ENCODE results near the gene USP2.

Gene USP2

DNA sequence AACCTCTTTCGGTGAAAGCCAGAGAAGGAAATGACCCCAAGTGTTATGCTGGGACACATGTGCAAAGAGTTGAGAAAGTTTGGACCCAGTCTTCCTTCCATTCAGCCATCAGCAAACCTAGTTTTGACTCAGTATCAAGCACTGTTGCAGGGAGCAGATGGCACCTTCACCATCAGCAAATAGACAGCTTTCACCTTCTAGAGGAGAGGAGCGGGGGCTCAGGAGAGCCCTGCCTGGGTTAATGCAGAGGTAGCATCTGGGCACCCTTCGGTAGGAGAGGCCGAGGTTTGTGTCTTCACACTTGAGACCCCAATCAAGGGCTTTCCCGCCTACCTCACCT is 18.8 kb downstream of the USP2 start:
- no peak for DNase-seq

DNA sequence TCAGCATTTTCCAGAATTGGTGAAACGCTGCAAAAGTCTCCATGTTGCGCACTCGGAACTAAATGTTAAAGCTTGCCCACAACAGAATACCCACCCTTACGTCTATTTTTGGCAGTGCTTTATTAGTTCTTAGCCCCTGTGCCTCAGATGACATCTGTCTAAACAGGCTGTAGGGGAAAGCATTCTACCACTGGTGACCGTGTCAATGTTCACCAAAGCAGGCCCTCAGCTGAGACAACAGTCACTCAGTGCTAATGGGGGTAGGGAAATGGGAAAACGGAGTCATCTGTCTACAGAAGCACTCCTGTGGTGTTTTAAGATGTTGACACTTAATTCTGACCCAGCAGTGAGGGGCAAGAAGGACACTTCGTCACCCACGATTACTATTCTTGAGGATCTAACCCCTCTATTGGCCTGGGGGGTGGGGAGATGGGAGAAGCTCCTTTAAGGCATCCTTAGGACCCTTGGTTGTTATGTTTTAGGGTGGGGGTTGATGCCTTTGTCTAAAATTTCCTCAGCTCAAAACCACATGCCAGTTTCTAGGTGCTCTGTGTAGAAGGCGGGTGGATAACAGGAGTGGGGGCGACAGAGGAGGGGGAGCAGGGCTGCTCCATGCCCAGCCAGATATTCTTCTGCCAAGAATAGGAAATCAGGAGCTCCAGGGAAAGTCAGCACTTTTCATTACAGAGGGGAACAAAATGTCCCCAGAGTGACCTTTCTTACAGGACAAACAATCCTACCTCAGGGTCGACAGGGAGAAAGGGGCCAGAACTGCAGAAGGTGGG is 19.4 kb downstream of the USP2 start:
- DNase-seq = no peak

GRCh38 chr11:119361056-119361787 is 20.3 kb downstream of the USP2 start:
- DNase-seq = peak; percentile 41

DNA sequence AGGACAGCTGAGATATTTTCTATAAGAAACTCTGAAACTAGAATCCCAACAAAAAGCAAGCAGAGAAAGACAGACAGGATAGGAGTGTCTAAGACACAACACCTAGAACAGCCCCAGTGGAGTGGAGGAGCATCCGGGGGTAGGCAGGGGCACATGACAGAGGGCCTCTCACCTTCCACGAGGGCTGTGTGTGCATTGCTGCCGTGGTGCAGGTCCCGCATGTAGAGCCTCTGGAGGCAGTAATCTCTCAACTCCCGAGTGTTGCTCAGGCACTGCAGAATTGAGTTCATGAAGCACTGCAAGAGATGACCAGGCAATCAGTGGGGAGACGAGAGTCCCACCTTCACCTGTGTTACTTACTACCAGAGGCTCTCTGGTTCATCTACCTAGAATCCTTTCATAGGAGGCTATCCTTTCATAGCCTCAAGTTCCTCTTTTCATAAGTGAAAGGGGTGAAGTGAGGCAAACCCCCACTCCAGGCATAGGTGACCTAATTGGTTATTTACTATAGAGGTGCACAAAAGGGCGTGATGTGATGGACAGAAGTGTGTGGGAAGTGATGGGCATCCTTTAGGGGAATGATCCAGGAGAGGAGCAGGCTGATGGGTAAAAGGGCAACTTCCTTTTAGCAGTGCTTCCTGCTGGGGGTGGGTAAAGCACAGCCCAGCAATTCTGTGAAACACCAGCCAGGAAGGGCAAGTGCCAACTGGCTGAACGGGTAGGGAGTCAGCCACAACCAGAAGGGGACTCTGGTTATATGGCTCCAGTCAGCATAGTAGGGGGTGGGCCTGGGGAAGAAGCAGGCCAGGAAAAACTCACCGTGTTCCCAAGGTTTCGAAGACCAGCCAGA is 21.9 kb downstream of the USP2 start:
- DNase-seq = no peak

- no peak for DNase-seq
These were observed 24.4 kb downstream of the USP2 start for GRCh38 chr11:119357074-119357473.

DNA sequence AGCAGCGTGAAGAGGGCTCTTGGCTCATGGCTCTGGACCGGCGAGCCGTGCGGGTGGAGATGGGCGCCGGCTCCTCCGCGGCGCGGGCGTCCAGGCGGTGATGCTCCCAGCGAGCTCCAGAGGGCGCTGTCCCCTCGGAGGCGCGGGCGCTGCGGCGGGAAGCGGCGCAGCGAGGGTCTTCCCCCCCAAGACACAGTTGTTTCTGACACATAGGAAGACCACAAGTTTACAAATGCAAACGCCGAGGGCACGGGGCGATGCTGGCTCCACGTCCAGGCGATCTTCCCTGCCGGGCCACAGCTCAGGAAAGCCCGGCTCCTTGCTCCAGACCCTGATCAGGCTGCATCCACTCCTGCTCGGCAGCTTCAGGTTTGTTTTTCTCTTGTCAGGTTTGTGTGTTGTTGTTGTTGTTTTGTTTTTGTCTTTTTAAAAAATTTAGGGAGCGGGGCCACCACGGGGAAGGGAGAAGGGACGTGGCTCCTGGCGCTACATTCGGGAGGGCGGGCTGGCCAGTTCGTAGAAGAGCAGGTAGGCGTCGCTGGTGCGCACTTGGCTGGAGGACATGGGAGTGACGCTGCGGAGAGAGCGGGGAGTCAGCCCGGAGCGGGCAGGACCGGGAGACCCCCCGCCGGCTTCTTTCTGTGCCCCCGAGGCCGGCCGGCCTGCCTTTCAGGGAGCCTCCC is 25.0 kb downstream of the USP2 start:
- DNase-seq = peak; percentile 75

DNA sequence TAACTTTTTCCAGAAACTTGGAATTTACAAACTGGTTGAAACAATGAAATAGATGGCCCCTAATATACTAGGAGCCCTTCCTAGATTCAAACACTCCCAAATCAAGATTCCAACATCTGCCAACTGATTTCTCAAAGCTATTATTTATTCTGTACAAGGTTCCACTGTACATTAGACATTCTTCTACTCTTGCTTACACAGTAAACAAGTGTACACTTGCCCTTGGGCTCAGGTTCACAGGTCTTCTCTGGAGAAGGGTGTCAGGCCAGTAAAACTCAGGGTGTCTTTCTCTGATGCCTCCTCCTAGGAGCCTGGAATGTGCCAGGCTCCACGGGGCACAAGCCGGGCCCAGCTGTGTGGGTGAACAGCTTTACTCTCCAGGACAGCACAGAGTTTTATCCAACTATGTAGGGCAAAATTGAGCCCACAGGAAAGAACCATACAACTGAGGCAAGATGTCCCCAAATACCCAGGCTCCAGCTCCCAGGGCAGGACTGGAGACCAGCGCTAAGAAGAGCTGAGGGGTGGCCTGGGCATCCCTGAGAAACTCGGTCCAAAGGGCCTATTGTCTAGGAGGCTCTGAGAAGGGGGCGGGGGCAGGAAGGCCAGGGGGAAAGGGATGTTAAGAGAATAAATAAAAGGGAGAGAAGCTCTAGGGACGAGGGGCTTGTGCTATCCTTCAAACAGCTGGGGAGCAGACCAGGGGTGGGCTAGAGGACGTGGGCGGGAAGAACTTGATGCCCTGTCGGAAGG is 26.2 kb downstream of the USP2 start:
- DNase-seq = no peak

DNA sequence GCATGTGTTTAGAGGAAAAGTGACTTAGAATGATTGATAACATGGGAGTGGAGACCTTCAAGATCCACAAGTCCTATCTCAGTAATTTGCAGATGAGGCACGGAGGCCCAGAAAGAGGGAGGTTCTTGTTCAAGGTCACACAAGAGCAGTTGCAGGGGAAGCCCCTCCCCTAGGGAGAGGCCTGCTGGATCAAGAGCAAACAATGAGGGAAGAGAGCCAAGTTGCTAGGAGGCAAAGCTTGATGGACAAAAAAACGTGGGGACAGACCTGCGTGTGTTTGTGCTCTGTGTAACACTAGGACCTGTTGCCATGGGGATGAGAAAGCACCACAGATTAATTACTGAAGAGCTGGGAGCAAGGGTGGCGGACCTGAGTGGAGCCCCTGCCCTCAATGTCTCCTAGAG is 28.6 kb downstream of the USP2 start:
- DNase-seq = no peak

DNA sequence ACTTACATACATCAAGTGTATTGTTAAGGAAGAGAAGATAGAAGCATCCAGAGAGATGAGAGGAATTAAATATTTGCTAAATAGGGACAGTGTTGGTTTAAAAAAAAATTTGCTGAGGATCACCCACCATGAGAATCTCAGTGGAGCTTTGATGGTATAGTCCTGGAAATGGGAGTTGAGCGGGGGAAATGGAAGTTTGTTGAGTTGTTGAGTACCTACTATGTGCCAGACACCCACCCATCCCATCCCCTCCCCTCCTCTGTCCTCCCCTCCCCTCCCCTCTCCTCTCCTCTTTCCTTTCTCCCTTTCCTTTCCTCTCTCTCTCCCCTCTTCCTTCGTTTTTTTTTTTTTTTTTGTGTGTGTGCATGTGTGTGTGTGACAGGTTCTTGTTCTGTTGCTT is 30.3 kb downstream of the USP2 start:
- DNase-seq = no peak

- DNase-seq = no peak
These were observed 31.2 kb downstream of the USP2 start for GRCh38 chr11:119350302-119350701.

- no peak for DNase-seq
These were observed 33.4 kb downstream of the USP2 start for GRCh38 chr11:119347940-119348605.

DNA sequence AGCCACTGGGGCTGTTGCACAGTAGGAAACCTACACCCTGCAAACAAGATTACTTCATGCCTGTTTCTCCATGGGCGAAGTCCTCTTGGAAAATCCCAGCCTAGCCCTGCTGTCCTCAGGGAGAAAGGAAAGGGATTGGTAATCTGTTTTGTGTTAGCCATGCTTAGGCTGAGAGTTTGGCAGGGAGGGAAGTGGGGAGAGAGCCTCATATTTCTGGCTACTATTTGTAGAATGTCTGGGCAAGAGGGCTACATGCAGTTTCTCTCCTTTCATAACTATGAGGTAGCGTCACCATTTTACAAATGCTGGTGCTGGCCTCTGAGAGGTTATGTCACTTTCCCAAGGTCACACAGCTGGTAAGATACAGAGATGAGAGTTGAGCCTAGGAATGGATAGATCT is 34.2 kb downstream of the USP2 start:
- no peak for DNase-seq

GRCh38 chr11:119346605-119347004 is 34.9 kb downstream of the USP2 start, which contains the start of gene MFRP:
MFRP (minus strand) TSS chr11:119346705; CDS start chr11:119346513, 192 bp downstream.
- no peak for DNase-seq

DNA sequence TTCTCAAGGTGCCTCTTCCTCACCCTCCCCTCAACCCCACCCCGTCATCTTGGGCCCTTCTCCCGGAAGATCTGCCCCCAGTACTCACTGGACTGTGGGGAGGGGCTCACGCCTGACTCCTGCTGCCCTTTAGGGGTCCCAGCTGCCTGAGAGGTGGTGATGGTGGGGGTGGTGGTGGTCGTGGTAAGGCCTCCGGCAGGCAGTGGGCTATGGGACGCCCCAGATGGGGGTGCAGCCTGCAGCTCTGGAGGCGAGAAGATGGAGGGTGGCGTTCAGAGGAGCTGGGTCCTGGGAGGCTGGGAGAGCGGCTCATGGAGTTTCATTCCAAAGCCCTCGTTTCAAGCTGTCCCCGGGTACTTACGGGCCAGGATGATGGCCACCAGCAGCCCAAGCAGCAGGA is 35.8 kb downstream of the USP2 start:
- DNase-seq = no peak

DNA sequence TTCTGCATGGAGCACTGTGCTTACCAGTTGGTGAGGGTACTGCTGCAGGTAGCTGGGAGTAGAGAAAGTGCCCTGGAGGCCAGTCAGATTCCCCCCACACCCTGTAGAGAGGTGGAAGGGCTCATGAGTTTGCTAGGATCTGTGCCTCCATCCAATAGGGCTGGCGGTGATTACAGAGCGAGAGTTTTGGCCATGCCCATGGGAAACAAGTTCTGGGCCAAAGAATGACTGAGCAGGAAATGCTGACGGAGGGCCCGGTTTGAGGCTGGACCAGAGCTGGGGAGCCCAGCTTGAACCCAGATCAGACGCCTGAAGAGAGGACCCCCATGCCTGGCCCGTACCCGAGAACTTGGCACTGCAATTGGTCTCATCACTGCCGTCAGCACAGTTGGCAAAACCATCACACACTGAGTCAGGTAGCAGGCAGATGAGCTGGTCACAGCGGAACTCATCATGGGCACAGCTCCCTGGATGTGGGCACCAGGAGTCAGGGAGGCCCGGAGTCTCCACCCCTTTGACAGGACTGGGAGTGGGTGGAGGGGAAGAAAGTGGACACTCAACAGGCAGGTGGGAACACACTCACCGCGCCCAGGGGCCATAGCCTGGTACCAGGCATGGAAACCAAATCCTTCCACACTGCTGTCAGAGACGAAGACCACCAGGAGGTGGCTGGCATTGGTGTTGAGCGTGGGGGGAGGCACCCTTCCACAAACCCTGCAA is 37.0 kb downstream of the USP2 start:
- no peak for DNase-seq

DNA sequence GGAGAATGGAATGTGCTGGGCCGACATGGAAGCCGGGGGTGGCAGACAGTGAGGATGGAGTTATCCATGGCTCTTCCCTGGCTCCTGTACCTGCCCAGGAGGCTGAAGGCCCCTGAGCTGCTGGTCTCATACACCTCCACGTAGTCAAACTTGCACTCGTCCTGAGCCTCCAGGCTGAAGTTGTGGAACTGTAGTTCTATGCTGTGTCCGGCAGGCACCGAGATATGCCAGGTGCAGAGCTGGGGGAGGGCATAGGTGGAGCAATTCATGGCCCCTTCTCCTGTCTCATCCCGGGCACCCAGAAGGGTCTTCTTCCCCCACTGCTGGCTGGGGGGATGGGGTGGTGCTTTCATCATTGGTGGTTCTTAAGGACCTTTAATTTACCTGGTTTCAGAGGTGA is 37.8 kb downstream of the USP2 start:
- no peak for DNase-seq

DNA sequence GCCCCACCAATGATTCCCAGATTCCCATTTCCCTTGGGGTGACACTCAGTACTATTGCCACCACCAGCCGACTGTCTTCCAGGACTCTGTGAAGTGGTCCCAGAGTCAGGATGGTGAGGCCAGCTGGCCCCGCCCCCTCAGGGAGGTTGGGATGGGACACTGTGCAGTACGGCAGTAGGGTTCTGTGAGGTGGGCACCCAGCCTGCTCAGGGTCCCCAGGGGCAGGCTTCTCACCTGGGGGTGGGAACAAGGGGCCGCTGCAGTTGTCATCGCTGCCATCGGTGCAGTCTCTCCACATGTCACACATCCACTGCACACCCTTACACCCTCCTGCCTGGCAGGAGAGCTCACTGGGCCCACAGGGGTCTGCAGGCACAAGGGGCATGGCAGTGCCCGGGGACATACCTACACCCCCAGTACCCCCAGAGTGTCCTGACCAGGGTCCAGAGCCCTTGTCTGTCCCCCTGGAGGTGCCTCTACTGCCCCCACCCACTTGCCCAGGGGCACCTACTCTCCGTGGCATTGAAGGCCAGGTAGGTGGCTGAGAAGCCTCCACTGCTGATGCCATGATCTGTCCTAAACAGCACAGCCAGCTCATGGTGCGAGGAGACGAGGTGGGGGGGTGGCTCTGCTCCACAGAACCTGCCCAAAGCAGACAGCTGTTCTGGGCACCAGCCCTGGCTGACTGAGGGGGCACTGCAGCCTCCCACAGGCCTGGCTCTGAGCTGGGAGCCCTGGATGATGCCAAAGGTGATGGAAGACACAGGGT is 38.9 kb downstream of the USP2 start:
- no peak for DNase-seq

DNA sequence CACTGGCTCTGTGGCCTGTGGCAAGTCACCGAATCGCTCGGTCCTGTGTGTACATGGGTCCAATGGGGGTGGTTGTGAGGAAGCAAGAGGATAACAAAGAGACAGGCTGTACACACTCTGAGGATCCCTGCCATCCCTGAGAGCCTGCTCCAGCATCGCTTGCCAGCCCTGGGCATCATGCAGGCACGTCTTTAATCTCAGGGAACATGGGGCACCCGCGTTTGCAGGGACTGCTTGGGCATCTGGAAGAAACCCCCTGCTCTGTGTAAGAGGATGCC is 39.5 kb downstream of the USP2 start:
- DNase-seq = no peak

DNA sequence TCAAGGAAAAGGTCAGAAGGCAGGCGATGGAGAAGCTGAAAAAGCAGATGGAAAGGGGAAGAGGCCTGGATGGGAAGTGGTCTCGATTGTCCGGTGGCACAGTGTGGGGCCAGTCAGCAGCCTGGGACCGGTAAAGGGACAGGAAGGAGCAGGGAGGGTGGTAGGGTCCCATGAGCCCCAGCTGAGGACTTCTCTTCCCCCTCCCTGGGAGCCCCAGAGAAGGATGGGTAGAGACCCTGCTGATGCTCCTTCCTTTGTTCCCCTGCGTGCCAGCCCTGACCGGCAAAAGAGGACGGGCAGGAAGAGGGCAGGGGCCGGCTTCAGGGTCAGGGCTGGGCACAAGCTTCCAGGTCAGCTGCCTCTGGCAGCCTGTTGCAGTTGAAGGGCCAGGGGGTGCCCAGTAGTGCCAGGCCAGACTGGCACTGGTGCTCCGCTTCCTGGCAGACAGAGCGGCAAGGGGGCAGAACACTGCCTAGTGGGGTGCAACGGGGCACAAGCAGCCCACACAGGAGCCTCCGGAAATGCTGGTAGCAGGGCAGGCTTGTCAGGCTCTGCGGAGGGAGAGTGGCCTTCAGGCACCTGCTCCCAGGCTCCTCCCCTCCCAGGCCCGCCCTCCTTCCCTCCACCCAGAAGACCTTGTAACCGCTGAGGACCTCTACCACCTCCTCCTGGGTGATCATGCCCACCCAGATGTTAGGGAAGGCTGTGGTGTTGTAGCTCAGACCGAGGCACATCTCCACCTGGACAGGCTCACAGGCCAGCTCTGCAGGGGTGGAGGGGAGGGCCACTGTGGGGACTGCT is 40.1 kb downstream of the USP2 start:
- DNase-seq = no peak

Data from stimulated activated CD4-positive, alpha-beta T cell treated with anti-CD3 and anti-CD28 coated beads, Interleukin-4, amount 100 ng/mL, for 1 hour (primary cell).